ENCODE data around the gene PPP1R13B.

- TF ChIP-seq, protein P1, sequence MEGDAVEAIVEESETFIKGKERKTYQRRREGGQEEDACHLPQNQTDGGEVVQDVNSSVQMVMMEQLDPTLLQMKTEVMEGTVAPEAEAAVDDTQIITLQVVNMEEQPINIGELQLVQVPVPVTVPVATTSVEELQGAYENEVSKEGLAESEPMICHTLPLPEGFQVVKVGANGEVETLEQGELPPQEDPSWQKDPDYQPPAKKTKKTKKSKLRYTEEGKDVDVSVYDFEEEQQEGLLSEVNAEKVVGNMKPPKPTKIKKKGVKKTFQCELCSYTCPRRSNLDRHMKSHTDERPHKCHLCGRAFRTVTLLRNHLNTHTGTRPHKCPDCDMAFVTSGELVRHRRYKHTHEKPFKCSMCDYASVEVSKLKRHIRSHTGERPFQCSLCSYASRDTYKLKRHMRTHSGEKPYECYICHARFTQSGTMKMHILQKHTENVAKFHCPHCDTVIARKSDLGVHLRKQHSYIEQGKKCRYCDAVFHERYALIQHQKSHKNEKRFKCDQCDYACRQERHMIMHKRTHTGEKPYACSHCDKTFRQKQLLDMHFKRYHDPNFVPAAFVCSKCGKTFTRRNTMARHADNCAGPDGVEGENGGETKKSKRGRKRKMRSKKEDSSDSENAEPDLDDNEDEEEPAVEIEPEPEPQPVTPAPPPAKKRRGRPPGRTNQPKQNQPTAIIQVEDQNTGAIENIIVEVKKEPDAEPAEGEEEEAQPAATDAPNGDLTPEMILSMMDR (conservative IDR thresholded peaks at IDR 0.05; ENCODE audit: low read depth in 2 of 2) = no peak
- TF ChIP-seq STAT1 (IDR thresholded peaks at IDR 0.05; ENCODE audit: unreplicated experiment) = no peak
- TF ChIP-seq ZNF331 (CRISPR knock-in tag; IDR thresholded peaks at IDR 0.05; ENCODE audit: low read depth) = no peak
- no peak for TF ChIP-seq POLR2AphosphoS5 (IDR thresholded peaks at IDR 0.05; ENCODE audit: low read depth)
- no peak for TF ChIP-seq EZH2 (IDR thresholded peaks at IDR 0.05; ENCODE audit: low read depth, unreplicated experiment)
- TF ChIP-seq, protein P2, sequence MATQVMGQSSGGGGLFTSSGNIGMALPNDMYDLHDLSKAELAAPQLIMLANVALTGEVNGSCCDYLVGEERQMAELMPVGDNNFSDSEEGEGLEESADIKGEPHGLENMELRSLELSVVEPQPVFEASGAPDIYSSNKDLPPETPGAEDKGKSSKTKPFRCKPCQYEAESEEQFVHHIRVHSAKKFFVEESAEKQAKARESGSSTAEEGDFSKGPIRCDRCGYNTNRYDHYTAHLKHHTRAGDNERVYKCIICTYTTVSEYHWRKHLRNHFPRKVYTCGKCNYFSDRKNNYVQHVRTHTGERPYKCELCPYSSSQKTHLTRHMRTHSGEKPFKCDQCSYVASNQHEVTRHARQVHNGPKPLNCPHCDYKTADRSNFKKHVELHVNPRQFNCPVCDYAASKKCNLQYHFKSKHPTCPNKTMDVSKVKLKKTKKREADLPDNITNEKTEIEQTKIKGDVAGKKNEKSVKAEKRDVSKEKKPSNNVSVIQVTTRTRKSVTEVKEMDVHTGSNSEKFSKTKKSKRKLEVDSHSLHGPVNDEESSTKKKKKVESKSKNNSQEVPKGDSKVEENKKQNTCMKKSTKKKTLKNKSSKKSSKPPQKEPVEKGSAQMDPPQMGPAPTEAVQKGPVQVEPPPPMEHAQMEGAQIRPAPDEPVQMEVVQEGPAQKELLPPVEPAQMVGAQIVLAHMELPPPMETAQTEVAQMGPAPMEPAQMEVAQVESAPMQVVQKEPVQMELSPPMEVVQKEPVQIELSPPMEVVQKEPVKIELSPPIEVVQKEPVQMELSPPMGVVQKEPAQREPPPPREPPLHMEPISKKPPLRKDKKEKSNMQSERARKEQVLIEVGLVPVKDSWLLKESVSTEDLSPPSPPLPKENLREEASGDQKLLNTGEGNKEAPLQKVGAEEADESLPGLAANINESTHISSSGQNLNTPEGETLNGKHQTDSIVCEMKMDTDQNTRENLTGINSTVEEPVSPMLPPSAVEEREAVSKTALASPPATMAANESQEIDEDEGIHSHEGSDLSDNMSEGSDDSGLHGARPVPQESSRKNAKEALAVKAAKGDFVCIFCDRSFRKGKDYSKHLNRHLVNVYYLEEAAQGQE (IDR thresholded peaks at IDR 0.05; ENCODE audit: unreplicated experiment) = no peak
These were observed 114.3 kb downstream of the PPP1R13B start for GRCh38 chr14:103732868-103733620.

All from GM23338 (cell line).